IPS DF 6.9 (cell line): ENCODE data around the gene NADK.
A peak's percentile ranks its signal among the peaks of the same experiment; 100 is the strongest.

Experiments
- DNase-seq: peaks from one replicate; pipeline ENCODE4 v3.0.0-alpha.2; 2013; ENCODE audit warnings: low read depth, low spot score
- H3K27ac ChIP-seq: one replicate; pipeline ENCODE4 v1.5.1; 2013; ENCODE audit warnings: low read length, control low read depth
- H3K27me3 ChIP-seq: 2 replicates; pipeline ENCODE4 v1.6.1; 2013; ENCODE audit warnings: mild to moderate bottlenecking, low read length; ENCODE audit not compliant: control insufficient read depth, insufficient read depth
- H3K36me3 ChIP-seq: 2 replicates; pipeline ENCODE4 v1.6.1; 2013; ENCODE audit warnings: low read length; ENCODE audit not compliant: control insufficient read depth, insufficient read depth
- H3K4me1 ChIP-seq: 2 replicates; pipeline ENCODE4 v1.6.1; 2013; ENCODE audit warnings: low read length; ENCODE audit not compliant: control insufficient read depth, insufficient read depth
- H3K4me3 ChIP-seq: 2 replicates; pipeline ENCODE4 v1.5.1; 2013; ENCODE audit warnings: mild to moderate bottlenecking, low read length
- H3K9me3 ChIP-seq: 2 replicates; pipeline ENCODE4 v1.6.1; 2013; ENCODE audit warnings: low read length, inconsistent platforms; ENCODE audit not compliant: control insufficient read depth, insufficient read depth
- WGBS: extraction: QIAGEN DNeasy Blood & Tissue Kit; methylation state at CpG from one replicate; pipeline ENCODE4 v1.1.7; 2013; ENCODE audit warnings: mixed read lengths, missing lambda C conversion rate; ENCODE audit not compliant: insufficient read length, insufficient coverage; 5-methylcytosine and 5-hydroxymethylcytosine counted together

Gene NADK

DNA sequence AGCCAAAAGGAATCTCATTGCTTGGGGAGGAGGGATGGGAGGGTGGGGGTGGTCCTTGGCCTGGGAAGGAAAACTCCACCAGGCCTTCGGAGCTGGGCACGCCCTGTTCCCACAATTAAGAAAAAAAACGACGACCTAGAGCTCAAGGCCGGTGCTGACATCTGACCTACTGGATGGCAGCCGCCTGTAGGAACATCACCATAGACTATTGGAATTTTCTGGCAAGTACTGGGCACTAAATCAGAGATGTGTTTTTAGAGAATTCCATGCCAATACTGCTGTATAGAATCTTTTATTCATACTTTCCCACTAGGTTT, 729 bp downstream of the NADK start:
- no peak for DNase-seq
- peaks cover 10% of the 10 kb centered on the region for H3K4me1 ChIP-seq
- no peak overlapping the region for H3K27ac ChIP-seq
- no peaks in the 10 kb centered on the region for H3K9me3 ChIP-seq
- H3K4me3 ChIP-seq, result peak overlapping the region; percentile 87; the same call in 1 of the 2 replicates
- H3K36me3 ChIP-seq, result no peaks in the 10 kb centered on the region
- WGBS, result no CpG with 5 or more reads among the region's 6 CpGs
- no peaks in the 10 kb centered on the region for H3K27me3 ChIP-seq

DNA sequence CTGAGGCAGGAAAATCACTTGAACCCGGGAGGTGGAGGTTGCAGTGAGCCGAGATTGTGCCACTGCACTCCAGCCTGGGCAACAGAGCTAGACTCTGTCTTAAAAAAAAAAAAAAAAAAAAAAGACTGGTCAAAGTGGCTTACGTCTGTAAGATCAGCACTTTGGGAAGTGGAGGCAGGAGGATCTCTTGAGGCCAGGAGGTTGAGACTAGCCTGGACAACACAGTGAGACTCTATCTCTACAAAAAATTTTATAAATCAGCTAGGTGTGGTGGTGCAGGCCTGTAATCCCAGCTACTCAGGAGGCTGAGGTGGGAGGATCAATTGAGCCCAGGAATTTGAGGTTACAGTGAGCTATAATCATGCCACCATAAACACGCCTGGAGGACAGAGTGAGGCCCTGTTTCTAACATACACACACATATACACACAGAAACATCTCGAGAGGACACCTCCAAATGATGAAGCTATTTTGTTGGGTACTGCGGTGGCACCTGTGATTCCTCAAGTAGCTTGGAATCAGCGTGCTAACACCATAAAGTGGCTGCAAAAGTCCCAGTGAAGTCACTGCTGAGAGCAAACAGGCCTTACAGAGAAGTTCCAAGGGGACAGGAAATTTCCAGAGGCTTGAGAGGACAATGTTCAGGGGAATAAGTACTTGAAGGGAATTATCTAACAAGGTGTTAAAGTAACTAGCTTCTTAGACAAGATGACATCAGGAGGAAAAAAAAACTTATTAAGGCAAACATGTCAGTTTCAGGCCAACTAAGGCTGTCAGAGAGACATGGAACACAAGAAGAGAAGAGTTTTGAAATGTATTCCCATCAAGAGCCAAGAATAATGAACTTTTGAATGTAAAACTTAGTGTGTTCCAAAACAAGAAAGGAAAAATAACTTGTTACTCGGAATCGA, 1.3 kb downstream of the NADK start:
- Histone ChIP-seq H3K9me3 (no peaks in the 10 kb centered on the region), H3K27me3 (no peaks in the 10 kb centered on the region), H3K27ac (no peak overlapping the region), H3K36me3 (no peaks in the 10 kb centered on the region), H3K4me1 (peaks cover 10% of the 10 kb centered on the region), H3K4me3 (no peak overlapping the region)
- WGBS, result no CpG with 5 or more reads among the region's 9 CpGs
- no peak for DNase-seq

DNA sequence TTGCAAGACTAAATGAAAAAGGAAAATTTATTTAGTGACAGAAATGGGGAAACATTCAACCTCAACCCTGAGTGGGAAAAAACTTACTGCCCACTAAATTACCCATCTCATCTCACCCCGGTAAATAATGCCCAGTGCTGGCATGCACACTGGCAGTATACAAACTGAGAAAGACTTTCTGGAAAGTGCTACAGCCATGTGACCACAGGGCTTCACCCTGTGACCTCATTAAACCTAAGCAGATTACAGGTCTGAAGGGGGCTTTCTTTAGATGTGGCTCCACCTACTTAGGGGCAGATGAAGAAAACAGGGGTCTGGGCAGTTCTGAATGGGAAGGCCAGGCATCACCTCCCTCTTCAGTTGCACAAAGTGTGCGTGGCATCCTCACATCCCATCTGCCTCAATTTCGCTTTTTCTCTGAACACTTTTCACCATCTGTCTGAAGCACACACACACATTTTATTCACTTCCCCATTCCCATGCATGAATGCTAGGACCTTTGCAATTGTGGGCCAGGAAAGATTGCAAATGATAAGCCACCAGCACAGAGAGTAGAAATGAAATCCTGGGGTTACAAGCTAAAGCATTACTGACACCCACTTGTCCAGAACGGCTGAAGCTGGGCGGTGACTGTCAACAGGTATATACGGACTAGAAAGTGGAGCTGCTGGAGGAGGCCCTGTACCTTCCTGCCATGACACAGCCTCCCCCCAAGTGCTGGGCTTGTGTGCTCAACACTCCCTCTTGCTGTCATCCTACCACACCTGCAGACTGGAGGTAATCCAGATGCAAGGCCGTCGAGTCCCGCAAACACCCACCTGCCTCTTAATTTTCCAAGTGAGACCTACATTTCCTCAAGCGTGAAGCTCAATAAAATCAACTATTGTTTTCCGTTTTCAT, 2.7 kb downstream of the NADK start:
- WGBS, result no CpG with 5 or more reads among the region's 11 CpGs
- Histone ChIP-seq H3K27me3 (no peaks in the 10 kb centered on the region), H3K4me3 (no peak overlapping the region), H3K9me3 (no peaks in the 10 kb centered on the region), H3K27ac (no peak overlapping the region), H3K4me1 (peaks cover 5% of the 10 kb centered on the region), H3K36me3 (no peaks in the 10 kb centered on the region)
- DNase-seq, result no peak

DNA sequence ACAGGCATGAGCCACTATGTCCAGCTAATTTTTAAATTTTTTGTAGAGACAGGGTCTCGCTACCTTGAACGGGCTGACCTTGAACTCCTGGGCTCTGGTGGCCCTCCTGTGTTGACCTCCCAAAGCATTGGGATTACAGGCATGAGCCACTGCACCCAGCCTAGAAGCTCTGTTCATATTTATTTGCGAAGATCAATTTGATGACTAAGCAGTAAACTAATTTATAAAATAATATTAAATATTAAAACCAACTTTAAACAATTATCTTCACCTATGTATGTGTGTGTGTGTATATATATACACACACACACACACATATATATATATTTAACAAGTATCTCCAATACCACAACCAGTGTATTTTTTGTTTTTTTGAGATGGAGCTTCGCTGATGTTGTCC, 4.4 kb downstream of the NADK start:
- Histone ChIP-seq H3K4me1 (peaks cover 2% of the 10 kb centered on the region; the same call in 1 of the 2 replicates), H3K9me3 (no peaks in the 10 kb centered on the region), H3K4me3 (no peak overlapping the region), H3K27me3 (no peaks in the 10 kb centered on the region), H3K36me3 (no peaks in the 10 kb centered on the region), H3K27ac (no peak overlapping the region)
- WGBS, result no CpG with 5 or more reads among the region's 4 CpGs
- no peak for DNase-seq

DNA sequence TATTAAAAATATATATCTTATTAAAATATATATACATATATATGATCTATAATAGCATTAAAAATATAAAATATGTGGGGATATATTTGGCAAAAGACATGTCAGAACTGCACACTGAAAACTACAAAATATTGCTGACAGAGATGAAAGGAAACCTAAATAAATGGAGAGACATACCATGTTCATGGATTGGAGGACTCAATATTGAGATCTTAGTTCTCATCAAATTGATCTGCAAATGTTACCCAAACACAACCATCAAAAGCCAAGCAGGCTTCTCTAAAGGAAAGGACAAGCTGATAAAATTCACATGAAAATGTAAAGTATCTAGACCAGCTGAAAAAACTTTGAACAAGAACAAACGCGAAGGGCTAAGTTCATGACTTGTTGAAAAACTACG, 7.2 kb downstream of the NADK start:
- Histone ChIP-seq H3K4me3 (no peak overlapping the region), H3K9me3 (no peaks in the 10 kb centered on the region), H3K36me3 (no peaks in the 10 kb centered on the region), H3K27me3 (no peaks in the 10 kb centered on the region), H3K27ac (no peak overlapping the region), H3K4me1 (no peaks in the 10 kb centered on the region)
- DNase-seq, result no peak
- no CpG with 5 or more reads among the region's 3 CpGs for WGBS

DNA sequence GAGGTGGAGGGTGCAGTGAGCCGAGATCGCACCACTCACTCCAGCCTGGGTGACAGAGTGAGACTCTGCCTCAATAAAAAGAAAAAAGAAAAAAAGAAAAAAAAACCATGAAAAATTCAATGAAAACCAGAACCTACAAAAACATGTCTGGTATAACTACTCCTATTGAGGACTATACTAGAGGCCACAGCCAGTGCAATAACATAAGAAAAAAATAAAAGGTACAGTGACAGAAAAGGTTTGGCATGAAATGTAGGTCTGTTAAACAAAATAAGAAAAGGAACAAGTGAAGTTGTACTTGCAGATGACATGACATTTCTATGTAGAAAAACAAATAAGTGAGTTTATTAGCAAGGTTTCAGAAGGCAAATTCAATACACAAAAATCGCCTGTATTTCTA, 8.2 kb downstream of the NADK start:
- WGBS, result no CpG with 5 or more reads among the region's 3 CpGs
- no peak overlapping the region for H3K27ac ChIP-seq
- no peaks in the 10 kb centered on the region for H3K27me3 ChIP-seq
- H3K4me1 ChIP-seq, result no peaks in the 10 kb centered on the region
- H3K9me3 ChIP-seq, result no peaks in the 10 kb centered on the region
- peaks cover under 1% of the 10 kb centered on the region; the same call in 1 of the 2 replicates for H3K36me3 ChIP-seq
- DNase-seq, result no peak
- no peak overlapping the region for H3K4me3 ChIP-seq

DNA sequence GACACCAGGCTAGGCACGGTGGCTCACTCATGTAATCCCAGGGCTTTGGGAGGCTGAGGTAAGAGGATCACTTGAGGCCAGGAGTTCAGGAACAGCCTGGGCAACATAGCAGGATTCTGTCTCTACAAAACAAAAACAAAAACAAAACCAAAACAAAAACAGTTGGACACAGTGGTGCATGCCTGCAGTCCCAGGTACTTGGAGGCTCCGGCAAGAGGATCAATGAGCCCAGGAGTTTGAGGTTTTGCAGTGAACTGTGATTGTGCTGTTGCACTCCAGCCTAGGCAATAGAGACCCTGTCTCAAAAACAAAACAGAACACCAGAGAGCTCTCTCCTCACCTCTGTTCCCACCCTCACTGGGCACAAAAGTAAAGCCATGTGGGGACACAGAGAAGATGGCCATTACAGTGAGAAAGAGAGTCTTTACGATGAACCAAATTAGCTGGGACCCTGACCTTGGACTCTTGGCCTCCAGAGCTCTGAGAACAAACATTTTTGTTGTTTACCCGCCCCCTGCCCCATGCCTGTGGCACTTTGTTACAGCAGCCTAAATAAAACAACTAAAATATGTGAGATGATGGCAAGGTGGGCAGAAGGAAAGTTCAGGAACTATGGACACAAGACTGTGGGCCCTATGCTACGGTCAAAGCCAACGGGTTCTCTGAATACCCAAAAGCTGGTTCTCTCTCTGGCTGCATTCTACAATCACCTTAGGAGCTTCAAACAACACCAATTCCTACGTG, 9.8 kb downstream of the NADK start:
- H3K4me1 ChIP-seq, result no peaks in the 10 kb centered on the region
- H3K36me3 ChIP-seq, result peaks cover 11% of the 10 kb centered on the region
- no CpG with 5 or more reads among the region's 7 CpGs for WGBS
- no peaks in the 10 kb centered on the region for H3K27me3 ChIP-seq
- no peak for DNase-seq
- H3K27ac ChIP-seq, result no peak overlapping the region
- H3K9me3 ChIP-seq, result no peaks in the 10 kb centered on the region
- no peak overlapping the region for H3K4me3 ChIP-seq

DNA sequence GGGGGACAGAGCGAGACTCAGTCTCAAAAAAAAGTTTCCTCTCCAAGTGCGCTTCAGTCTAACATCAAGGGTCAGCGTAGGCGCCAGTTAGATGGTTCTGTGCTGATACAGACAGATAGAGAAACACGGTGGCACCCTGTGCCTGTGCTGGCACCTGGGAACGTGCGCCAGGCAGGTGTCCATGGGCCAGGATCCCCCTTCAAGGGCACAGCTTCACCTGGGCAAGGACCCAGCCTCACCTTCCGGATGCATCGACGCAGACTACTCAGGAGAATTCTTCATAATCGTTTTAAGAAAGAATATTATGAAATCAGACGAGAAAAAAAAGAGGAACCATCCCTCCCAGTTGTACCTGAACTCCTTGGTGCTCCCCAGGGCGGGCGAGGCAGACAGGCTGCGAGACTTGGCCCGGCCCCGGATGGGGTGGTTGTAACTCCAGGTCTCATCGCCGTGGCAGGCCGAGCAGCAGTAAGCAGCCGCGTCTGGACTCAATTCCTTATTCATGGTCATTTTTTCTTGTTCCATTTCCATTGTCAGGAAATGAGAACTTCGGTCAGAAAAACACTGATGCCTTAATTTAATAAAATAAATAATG, 13.3 kb downstream of the NADK start:
- Histone ChIP-seq H3K27me3 (no peaks in the 10 kb centered on the region), H3K4me3 (no peak overlapping the region), H3K4me1 (no peaks in the 10 kb centered on the region), H3K9me3 (no peaks in the 10 kb centered on the region), H3K27ac (no peak overlapping the region), H3K36me3 (peaks cover 28% of the 10 kb centered on the region)
- no CpG with 5 or more reads among the region's 23 CpGs for WGBS
- no peak for DNase-seq

DNA sequence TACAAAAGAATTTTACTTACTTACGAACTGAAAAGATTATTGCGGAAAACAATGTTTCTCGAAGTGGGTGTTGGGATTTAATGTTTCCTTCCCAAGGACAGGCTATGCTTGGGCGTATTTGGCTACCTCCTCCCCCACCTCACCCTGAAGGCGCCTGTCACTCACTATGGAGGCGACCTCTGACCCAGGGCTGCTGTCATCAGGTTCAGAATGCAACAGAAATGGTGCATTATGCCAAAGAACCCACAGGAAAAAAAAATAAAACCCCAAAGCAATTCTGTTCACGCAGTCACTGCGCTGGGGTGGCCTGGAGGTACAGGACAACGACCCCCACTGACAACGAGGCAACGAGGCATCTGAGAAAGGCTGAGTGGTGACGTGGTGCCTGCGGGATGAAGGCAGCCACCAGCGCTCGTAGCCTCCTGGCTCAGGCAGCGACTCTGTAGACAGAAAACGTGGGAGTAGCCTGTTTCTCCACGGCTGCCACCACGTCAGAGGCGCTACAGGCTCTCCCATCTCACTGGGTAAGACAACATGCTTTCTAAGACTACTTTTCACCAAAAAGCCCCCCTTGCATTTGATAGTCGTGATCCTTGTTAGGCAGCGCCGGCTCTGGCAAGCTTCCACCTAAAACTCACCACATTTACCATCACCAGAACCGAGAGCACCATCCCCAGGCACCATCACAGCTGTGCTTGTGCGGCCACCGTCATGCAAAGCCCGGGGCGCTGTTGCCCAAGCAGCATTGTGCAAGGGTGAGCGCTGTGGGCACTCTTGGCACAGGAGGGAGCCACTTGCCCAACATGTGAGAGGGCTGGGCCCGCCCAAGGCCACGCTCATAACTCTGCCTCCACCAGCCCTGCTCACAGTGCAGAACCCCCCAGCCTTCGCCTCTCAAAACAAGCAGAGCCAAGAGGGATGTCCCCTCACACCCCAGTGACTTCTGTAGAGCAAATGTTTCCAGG, 14.3 kb downstream of the NADK start:
- H3K4me1 ChIP-seq, result no peaks in the 10 kb centered on the region
- no peak overlapping the region for H3K4me3 ChIP-seq
- H3K9me3 ChIP-seq, result no peaks in the 10 kb centered on the region
- peaks cover 37% of the 10 kb centered on the region for H3K36me3 ChIP-seq
- no peaks in the 10 kb centered on the region for H3K27me3 ChIP-seq
- no CpG with 5 or more reads among the region's 32 CpGs for WGBS
- DNase-seq, result no peak
- no peak overlapping the region for H3K27ac ChIP-seq
